Measurements from ENCODE around the gene DHX58.

The DHX58 gene

DNA sequence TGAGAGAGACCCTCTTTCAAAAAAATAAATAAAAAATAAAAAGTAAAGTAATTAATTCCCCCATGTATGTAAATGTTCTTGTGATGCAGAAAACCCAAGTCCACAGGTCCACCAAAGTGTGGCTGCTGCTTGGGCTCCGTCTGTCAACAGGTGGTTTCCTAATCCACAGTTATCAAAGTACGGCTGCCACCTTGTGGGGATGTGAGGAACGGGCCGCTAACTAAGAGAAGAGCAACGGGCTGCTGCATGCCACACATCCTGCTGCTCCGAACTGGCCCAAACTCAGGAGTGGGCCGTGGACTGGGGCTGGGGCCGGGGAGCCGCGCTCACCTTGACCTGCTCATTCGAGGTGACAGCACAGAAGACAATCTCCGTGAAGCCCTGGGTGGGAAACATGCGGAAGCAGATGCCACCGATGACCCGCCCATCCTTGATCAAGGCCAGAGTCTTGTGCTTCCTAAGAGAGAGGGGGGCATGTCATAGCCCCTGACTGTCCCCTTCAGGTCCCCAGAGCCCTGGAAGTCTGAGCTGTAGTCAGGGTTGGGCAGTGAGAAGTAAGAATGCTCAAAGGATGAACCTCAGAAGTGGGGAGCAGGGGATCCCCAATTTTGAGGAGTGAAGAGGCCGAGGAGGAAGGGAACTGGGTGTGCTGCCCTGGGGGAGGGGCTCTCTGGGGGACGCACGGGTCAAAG, 4.3 kb upstream of the DHX58 start:
- TF ChIP-seq EP300 (IDR thresholded peaks at IDR 0.05; ENCODE audit: borderline replicate concordance) = no peak
- peak; percentile 72 for TF ChIP-seq RAD21 (IDR thresholded peaks at IDR 0.05; ENCODE audit: low read depth)

DNA sequence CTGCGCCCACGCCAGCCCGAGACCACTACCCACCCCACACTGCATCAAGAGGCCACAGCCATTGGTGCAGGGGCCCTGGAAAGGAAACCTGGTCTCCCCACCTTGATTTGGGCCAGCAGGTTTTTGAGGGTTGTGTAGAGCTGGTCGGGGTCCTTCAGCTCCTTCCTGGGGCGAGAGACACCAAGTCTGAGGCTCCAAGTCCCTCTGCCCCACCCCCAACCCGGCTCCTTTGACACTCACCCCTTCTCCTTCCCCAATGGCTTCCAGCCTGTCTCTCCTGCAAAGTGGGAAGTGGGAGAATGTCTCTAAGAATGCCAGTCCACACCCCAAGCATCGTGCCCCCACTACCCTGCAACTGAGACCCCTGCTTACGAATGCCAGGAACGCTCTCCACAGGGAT, 1.6 kb upstream of the DHX58 start:
- TF ChIP-seq YY1 (IDR thresholded peaks at IDR 0.05; ENCODE audit: low read depth) (no peak), TEAD4 (IDR thresholded peaks at IDR 0.05) (no peak), EP300 (IDR thresholded peaks at IDR 0.05; ENCODE audit: borderline replicate concordance) (no peak), ZBTB7A (IDR thresholded peaks at IDR 0.05; ENCODE audit: low read depth) (no peak), CREB1 (IDR thresholded peaks at IDR 0.05; ENCODE audit: low read depth) (no peak), RAD21 (IDR thresholded peaks at IDR 0.05; ENCODE audit: low read depth) (no peak), EGR1 (IDR thresholded peaks at IDR 0.05) (no peak), TCF12 (IDR thresholded peaks at IDR 0.05; ENCODE audit: low read depth) (no peak), FOXM1 (IDR thresholded peaks at IDR 0.05; ENCODE audit: borderline replicate concordance, low read depth) (no peak), TAF1 (IDR thresholded peaks at IDR 0.05; ENCODE audit: low read depth) (no peak), NFIC (IDR thresholded peaks at IDR 0.05) (no peak), CEBPB (IDR thresholded peaks at IDR 0.05) (no peak)
- TF ChIP-seq, protein P1, sequence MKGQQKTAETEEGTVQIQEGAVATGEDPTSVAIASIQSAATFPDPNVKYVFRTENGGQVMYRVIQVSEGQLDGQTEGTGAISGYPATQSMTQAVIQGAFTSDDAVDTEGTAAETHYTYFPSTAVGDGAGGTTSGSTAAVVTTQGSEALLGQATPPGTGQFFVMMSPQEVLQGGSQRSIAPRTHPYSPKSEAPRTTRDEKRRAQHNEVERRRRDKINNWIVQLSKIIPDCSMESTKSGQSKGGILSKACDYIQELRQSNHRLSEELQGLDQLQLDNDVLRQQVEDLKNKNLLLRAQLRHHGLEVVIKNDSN (IDR thresholded peaks at IDR 0.05) = no peak
- TF ChIP-seq, protein P2, sequence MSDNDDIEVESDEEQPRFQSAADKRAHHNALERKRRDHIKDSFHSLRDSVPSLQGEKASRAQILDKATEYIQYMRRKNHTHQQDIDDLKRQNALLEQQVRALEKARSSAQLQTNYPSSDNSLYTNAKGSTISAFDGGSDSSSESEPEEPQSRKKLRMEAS (IDR thresholded peaks at IDR 0.05) = no peak
- TF ChIP-seq, protein P3, sequence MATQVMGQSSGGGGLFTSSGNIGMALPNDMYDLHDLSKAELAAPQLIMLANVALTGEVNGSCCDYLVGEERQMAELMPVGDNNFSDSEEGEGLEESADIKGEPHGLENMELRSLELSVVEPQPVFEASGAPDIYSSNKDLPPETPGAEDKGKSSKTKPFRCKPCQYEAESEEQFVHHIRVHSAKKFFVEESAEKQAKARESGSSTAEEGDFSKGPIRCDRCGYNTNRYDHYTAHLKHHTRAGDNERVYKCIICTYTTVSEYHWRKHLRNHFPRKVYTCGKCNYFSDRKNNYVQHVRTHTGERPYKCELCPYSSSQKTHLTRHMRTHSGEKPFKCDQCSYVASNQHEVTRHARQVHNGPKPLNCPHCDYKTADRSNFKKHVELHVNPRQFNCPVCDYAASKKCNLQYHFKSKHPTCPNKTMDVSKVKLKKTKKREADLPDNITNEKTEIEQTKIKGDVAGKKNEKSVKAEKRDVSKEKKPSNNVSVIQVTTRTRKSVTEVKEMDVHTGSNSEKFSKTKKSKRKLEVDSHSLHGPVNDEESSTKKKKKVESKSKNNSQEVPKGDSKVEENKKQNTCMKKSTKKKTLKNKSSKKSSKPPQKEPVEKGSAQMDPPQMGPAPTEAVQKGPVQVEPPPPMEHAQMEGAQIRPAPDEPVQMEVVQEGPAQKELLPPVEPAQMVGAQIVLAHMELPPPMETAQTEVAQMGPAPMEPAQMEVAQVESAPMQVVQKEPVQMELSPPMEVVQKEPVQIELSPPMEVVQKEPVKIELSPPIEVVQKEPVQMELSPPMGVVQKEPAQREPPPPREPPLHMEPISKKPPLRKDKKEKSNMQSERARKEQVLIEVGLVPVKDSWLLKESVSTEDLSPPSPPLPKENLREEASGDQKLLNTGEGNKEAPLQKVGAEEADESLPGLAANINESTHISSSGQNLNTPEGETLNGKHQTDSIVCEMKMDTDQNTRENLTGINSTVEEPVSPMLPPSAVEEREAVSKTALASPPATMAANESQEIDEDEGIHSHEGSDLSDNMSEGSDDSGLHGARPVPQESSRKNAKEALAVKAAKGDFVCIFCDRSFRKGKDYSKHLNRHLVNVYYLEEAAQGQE (IDR thresholded peaks at IDR 0.05; ENCODE audit: low read depth) = no peak

DNA sequence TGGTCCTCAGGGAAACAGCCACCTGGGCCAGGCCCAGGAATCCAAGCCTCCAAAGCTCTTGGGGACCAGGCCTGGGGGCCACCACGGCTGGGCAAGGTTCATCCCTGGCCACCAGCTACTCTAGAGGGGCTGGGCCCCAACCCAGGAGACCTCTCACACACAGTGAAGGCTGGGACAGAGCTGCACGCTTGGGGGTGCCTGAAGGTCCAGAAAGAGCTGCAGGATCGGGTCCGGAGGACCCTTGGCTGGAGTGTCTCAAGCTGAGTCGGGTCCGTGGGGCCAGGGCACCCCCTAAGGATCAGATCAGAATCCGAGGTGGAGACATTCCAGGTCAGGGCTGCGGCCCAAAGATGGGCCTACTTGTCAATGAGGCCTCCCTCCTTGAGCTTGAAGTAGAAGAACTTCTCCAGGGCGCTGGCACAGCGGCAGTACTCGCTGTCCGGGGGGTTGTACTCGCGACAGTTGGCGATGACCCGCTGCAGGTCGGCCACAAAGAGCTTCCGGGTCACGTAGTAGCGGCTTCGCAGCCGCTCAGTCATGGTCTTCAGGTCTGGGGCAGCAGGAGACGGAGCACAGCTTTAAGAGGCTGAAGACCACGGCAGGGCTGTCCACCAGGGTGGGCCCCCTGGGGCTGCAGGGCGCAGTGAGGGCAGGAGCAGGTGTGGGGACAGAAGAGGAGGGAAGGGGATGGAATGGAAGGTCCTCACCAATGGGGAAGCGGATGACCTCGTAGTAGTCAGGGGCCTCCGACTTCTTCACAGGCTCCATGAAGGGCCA, 967 bp upstream of the DHX58 start:
- TF ChIP-seq, protein P1 (IDR thresholded peaks at IDR 0.05) = no peak
- no peak for TF ChIP-seq CEBPB (IDR thresholded peaks at IDR 0.05)
- TF ChIP-seq EGR1 (IDR thresholded peaks at IDR 0.05) = no peak
- no peak for TF ChIP-seq CREB1 (IDR thresholded peaks at IDR 0.05; ENCODE audit: low read depth)
- TF ChIP-seq FOXM1 (IDR thresholded peaks at IDR 0.05; ENCODE audit: borderline replicate concordance, low read depth) = no peak
- TF ChIP-seq, protein P3 (IDR thresholded peaks at IDR 0.05; ENCODE audit: low read depth) = no peak
- TF ChIP-seq NFIC (IDR thresholded peaks at IDR 0.05) = no peak
- no peak for TF ChIP-seq YY1 (IDR thresholded peaks at IDR 0.05; ENCODE audit: low read depth)
- TF ChIP-seq TAF1 (IDR thresholded peaks at IDR 0.05; ENCODE audit: low read depth) = no peak
- TF ChIP-seq ZBTB7A (IDR thresholded peaks at IDR 0.05; ENCODE audit: low read depth) = no peak
- TF ChIP-seq, protein P2 (IDR thresholded peaks at IDR 0.05) = no peak
- no peak for TF ChIP-seq RAD21 (IDR thresholded peaks at IDR 0.05; ENCODE audit: low read depth)
- TF ChIP-seq TEAD4 (IDR thresholded peaks at IDR 0.05) = no peak
- TF ChIP-seq EP300 (IDR thresholded peaks at IDR 0.05; ENCODE audit: borderline replicate concordance) = no peak
- no peak for TF ChIP-seq TCF12 (IDR thresholded peaks at IDR 0.05; ENCODE audit: low read depth)

DNA sequence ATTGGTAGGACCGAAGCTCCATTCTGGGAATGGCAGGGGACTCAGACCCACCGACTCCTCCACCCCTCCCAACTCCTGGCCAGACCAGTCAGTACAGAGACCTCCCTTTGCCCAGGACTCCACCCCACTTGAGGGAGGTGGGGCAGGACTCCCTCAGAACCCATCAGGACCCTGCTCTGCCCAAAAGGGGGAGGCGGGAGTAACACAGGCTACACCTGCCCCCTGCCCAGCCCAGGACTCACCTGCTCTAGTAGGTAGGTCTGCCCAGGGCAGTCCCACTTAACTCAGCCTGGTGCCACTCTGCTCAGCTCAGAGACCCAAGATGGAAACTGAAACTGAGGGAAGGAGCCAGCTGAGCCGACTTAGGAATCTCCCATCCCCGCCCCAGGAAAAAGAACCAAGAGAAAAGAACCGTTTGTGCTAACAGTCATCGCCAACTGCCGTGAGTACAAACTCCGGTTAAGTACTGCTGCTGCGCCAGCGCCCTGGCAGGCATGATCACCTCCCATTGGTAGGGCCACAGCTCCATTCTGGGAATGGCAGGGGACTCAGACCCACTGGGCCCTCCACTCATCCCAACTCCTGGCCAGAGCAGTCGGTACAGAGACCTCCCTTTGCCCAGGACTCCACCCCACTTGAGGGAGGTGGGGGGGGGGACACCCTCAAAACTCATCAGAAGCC, 503 bp downstream of the DHX58 start:
- TF ChIP-seq EGR1 (IDR thresholded peaks at IDR 0.05) (no peak), FOXM1 (IDR thresholded peaks at IDR 0.05; ENCODE audit: borderline replicate concordance, low read depth) (no peak), TCF12 (IDR thresholded peaks at IDR 0.05; ENCODE audit: low read depth) (no peak), NFIC (IDR thresholded peaks at IDR 0.05) (no peak), YY1 (IDR thresholded peaks at IDR 0.05; ENCODE audit: low read depth) (no peak), RAD21 (IDR thresholded peaks at IDR 0.05; ENCODE audit: low read depth) (no peak), CEBPB (IDR thresholded peaks at IDR 0.05) (no peak), EP300 (IDR thresholded peaks at IDR 0.05; ENCODE audit: borderline replicate concordance) (no peak), TAF1 (IDR thresholded peaks at IDR 0.05; ENCODE audit: low read depth) (no peak), ZBTB7A (IDR thresholded peaks at IDR 0.05; ENCODE audit: low read depth) (no peak), TEAD4 (IDR thresholded peaks at IDR 0.05) (no peak)
- TF ChIP-seq, protein P2 (IDR thresholded peaks at IDR 0.05) = no peak
- TF ChIP-seq, protein P3 (IDR thresholded peaks at IDR 0.05; ENCODE audit: low read depth) = no peak
- TF ChIP-seq, protein P1 (IDR thresholded peaks at IDR 0.05) = no peak
